ENCODE results near the gene LMAN1L.

- no peak for TF ChIP-seq CTCF (IDR thresholded peaks at IDR 0.05 in 8 of 11, conservative IDR thresholded peaks at IDR 0.05 in 3 of 11)
- TF ChIP-seq POLR2A (IDR thresholded peaks at IDR 0.05), result no peak
Measured at GRCh38 chr15:74851960-74852359, 39.3 kb downstream of the LMAN1L start.
